D721Med (cell line): Measurements from ENCODE around the gene MYLK4.

Experiments
- DNase-seq: peaks from one replicate; pipeline ENCODE4 v3.0.0; 2011; ENCODE audit warnings: low spot score; ENCODE audit not compliant: insufficient read length
- FAIRE-seq: peaks from 2 replicates; lab custom pipeline; 2011; peaks lifted over from hg19 to GRCh38; lab: Jason Lieb, UNC
- TF ChIP-seq, protein P1 (sequence below): IDR thresholded peaks from 2 replicates; pipeline ENCODE4 v1.5.1; 2012; ENCODE audit warnings: mild to moderate bottlenecking, control low read depth; ENCODE audit not compliant: insufficient read depth; ENCODE audit errors: missing control alignments

Gene MYLK4

DNA sequence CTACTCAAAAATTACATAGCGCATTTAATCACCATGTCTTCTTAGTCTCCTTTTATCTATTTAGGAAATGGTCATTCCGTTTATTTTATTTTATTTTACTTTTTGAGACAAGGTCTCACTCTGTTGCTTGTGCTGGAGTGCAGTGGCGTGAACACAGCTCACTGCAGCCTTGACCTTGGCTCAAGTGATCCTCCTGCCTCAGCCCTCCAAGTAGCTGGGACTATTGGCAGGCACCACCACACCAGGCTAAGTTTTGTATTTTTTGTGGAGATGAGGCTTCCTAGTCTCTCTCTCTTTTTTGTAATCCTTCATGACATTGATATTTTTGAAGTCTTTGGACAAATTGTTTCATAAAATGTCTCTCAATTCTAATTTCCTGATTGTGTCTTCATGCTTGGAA lies 4.7 kb upstream of the MYLK4 start:
- TF ChIP-seq, protein P1, sequence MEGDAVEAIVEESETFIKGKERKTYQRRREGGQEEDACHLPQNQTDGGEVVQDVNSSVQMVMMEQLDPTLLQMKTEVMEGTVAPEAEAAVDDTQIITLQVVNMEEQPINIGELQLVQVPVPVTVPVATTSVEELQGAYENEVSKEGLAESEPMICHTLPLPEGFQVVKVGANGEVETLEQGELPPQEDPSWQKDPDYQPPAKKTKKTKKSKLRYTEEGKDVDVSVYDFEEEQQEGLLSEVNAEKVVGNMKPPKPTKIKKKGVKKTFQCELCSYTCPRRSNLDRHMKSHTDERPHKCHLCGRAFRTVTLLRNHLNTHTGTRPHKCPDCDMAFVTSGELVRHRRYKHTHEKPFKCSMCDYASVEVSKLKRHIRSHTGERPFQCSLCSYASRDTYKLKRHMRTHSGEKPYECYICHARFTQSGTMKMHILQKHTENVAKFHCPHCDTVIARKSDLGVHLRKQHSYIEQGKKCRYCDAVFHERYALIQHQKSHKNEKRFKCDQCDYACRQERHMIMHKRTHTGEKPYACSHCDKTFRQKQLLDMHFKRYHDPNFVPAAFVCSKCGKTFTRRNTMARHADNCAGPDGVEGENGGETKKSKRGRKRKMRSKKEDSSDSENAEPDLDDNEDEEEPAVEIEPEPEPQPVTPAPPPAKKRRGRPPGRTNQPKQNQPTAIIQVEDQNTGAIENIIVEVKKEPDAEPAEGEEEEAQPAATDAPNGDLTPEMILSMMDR, result no peak
- FAIRE-seq (no peak), DNase-seq (no peak)

DNA sequence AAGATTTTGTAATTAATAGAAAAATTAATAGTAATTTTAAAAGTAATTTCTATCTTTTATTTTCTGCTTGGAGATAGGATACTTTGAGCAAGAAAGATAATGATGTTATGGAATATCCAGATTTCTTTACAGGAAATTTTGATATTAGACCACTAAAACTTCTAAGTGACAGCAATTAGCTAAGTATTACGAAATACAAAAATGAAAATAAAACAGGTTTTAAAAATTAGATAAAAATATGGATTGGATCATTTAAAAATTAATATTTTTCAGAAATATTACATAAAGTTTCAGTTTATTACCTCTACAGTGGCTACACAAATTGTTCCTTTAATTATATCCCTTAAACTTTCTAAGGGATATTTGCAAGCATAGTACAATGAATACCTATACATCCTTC lies 4.2 kb upstream of the MYLK4 start:
- FAIRE-seq, result no peak
- TF ChIP-seq, protein P1, result no peak
- no peak for DNase-seq

DNA sequence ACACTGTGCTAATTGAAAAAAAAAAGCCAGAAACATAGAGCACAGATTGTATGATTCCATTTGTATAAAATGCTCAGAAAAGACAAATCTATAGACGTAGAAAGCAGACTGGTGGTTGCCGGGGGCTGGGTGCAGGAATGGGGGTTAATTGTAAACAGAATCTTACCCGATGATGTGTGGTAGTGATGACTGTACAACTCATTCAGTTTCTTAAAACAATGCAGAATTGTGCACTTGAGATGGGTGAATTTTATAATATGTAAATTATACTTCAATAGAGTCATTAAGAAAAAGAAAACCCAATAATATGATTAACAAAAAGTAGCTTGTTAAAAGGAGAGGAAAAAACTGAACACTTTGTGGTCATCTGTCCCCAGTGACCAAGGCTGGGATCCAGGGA lies 3.7 kb upstream of the MYLK4 start:
- no peak for FAIRE-seq
- TF ChIP-seq, protein P1, result no peak

DNA sequence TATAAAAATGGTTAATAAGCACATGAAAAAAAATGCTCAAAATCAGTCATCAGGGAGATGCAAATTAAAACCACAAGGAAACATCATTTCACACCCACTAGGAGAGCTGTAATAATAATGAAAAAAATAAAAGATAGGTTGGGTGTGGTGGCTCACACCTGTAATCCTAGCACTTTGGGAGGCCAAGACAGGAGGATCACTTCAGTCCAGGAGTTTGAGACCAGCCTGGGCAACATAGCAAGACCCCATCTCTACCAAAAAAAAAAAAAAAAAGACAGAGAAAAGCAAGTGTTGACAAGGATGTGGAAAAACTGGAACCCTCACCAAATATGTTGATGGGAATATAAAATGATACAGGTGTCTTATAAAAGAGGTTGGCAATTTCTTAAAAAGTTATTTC lies 3.0 kb upstream of the MYLK4 start:
- FAIRE-seq, result no peak

More for the DNA sequence above, 3.7 kb upstream of the MYLK4 start:
- no peak for DNase-seq

DNA sequence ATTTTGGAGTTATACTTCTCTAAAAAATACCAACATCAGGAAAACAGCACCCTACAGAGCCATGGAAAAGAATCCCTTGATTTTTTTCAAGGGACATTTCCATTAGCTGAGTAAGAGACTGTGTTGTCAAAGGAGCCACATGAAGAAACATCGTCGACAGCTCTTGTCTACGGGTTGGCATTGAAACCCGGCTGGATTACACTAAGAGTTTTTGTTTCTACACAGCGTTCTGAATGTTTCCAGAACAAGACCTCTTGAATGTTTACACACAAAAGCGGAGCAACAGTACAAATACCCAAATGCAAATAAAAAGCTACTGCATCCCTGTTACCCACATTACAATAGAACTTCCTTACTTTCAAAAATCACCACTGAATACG lies 2.4 kb upstream of the MYLK4 start:
- TF ChIP-seq, protein P1, result no peak
- no peak for DNase-seq
- FAIRE-seq, result no peak

More for the DNA sequence above, 3.0 kb upstream of the MYLK4 start:
- TF ChIP-seq, protein P1, result no peak
- DNase-seq, result no peak

DNA sequence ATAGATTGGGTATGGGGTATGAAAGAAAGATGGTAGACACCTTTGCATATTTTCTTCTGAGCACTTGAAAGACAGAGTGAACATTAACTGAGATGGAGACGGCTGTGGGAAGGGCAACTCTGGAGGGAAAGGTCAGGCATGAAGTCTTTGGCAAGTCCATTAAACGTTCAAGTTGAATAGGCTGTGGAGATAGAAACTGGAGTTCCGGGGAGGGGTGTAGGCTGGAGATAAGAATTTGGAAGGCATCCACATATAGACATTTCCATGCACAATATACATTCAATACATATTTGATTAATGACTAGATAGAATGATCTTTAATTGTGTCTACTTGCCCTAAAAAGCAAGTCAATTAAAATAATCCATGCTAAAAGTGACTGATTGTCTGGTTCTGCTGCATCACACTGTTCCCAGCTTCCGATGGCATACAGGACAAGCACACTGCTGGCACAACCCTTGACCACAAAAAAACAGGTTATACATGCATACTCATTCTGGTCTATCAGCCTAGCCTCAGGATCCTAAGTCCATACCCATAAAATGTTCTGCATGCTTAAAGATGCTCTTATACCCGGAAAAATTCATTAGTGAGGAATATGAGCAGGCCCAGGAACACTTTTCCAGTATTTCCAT lies 1.9 kb upstream of the MYLK4 start:
- DNase-seq (no peak), FAIRE-seq (no peak)

DNA sequence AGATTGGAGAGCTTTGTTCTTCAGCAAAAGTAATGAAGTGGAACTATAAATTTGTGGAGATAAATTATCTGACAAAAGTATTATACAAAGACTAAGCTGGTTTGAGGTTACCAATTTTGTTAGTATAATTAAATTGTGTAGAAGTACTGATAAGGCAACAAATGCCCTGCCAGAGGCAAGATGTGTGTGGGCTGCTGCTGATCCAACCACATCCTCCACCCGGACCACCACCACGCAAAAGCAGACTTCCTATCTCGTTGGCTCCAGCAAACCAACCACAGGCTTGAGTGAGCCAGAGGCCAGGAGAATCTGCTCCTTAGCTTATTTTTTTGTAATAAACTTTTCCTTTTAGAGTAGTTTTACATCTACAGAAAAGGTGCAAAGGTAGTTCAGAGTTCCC lies 1.1 kb upstream of the MYLK4 start:
- TF ChIP-seq, protein P1, result no peak
- DNase-seq (no peak), FAIRE-seq (no peak)

More for the DNA sequence above, 1.9 kb upstream of the MYLK4 start:
- TF ChIP-seq, protein P1, result no peak
